ENCODE measurements around the gene TUBG2. TPM values are rescaled to one million over a fixed set of nuclear protein-coding genes. Genes with fewer than 3 reads are reported as not detected.
A peak's percentile ranks its signal among the peaks of the same experiment; 100 is the strongest.

The TUBG2 gene
- total and polyA plus RNA-seq, 2 donors (not counting 1 experiment from before 2014, with no cell fraction given) = 16.7 to 19.0 TPM

GRCh38 chr17:42681976-42682721 is 23.1 kb downstream of the TUBG2 start, which contains the start of gene CNTNAP1:
Gene CNTNAP1, plus strand, starts transcription at chr17:42682531. Its CDS starts 299 bp downstream, at chr17:42682830.
- peak within 1 kb of the TSS; percentile 86 for H3K4me2 ChIP-seq (replicated peaks; ENCODE audit: low read depth, low read length, poor library complexity, severe bottlenecking)
- no peaks in the 10 kb centered on the region for H3K79me2 ChIP-seq (ENCODE audit: control insufficient read depth, insufficient read depth, low read length)
- peaks cover 14% of the 10 kb centered on the region for H4K20me1 ChIP-seq (ENCODE audit: control insufficient read depth, insufficient read depth, low read length, poor library complexity, severe bottlenecking)
- DNase-seq (peak; percentile 63), ATAC-seq (ENCODE audit: low read depth) (no peak)
- Mint-ChIP-seq H3K4me1 (peaks cover 53% of the 10 kb centered on the region), H3K27me3 (no peaks in the 10 kb centered on the region), H3K27ac (peak within 1 kb of the TSS; percentile 38), H3K9me3 (ENCODE audit: insufficient read depth) (no peaks in the 10 kb centered on the region), H3K4me3 (peak within 1 kb of the TSS; percentile 83)
- peak within 1 kb of the TSS; percentile 62 for H2AFZ ChIP-seq (ENCODE audit: insufficient read depth, low read depth, low read length, poor library complexity, severe bottlenecking)
- intact Hi-C loops (cut with micrococcal nuclease) = no loop called here
- CTCF ChIA-PET = interaction anchor here (1.3 kb wide), 1 partner anchor 12 kb away, joined by 3 read pairs; no protein-coding TSS in a partner anchor
- H3K27ac ChIP-seq (ENCODE audit: low read length in 2 of 2) = no peak within 1 kb of the TSS
- POLR2A ChIA-PET = interaction anchor here (0.7 kb wide), 1 partner anchor 74 kb away, joined by 3 read pairs; no protein-coding TSS in a partner anchor
- H3K9me3 ChIP-seq (ENCODE audit: control extremely low read depth in 1 of 3, control insufficient read depth in 2 of 3, insufficient read depth in 1 of 3, low read length in 2 of 3) = peaks cover 0 to 14% (median 0%) of the 10 kb centered on the region in 3 donors
- peaks cover 0 to 28% (median 11%) of the 10 kb centered on the region in 4 experiments for H3K27me3 ChIP-seq (replicated peaks in 1 of 4; ENCODE audit: control extremely low read depth in 1 of 4, control insufficient read depth in 3 of 4, insufficient read depth in 4 of 4, low read length in 3 of 4)
- H3K4me3 ChIP-seq (ENCODE audit: control extremely low read depth in 1 of 5, extremely low read depth in 1 of 5, insufficient read depth in 1 of 5, low read depth in 2 of 5, low read length in 4 of 5) = peak within 1 kb of the TSS; percentile 12 to 65 (median 31)
- H3K36me3 ChIP-seq (replicated peaks in 1 of 2; ENCODE audit: control extremely low read depth in 1 of 2, control insufficient read depth in 1 of 2, extremely low read depth in 1 of 2, insufficient read depth in 2 of 2, low read length in 1 of 2) = no peaks in the 10 kb centered on the region
- peak within 1 kb of the TSS; percentile 52 for H3K9ac ChIP-seq (ENCODE audit: low read length)
- TF ChIP-seq EZH2 (IDR thresholded peaks at IDR 0.05; ENCODE audit: borderline replicate concordance, insufficient read depth, low read depth, low read length, poor library complexity, severe bottlenecking) = no peak
- TF ChIP-seq CTCF (IDR thresholded peaks at IDR 0.05) = no peak
- whole genome bisulfite sequencing (ENCODE audit: insufficient coverage) = under 1% methylated on average over 17 of the region's 22 CpGs
- H3K4me1 ChIP-seq (ENCODE audit: control insufficient read depth in 2 of 2, insufficient read depth in 2 of 2, low read length in 2 of 2) = peaks cover 52 to 60% of the 10 kb centered on the region in 2 donors
